Measurements from ENCODE around the gene EEF1AKMT3.

EEF1AKMT3 gene

DNA sequence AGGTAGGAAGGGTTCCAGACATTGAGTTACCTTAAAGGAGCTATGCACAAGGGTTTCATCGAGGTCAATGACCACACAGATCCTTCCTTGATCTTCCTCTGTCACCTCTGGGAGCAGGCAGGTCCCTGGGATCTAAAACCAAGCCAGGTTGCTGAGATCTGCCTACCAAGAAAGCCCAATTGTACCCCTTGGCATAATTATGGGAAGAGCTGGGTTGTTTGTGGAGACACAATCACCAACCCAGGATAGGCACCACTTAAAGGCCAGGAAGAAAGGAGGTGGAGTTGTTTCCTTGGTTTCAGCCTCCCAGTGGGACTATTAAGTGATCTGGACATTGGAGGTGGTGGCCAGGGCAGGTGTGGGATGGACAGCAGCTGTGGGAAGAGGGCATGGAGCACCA is 54.6 kb downstream of the EEF1AKMT3 start:
- TF ChIP-seq, protein P1, sequence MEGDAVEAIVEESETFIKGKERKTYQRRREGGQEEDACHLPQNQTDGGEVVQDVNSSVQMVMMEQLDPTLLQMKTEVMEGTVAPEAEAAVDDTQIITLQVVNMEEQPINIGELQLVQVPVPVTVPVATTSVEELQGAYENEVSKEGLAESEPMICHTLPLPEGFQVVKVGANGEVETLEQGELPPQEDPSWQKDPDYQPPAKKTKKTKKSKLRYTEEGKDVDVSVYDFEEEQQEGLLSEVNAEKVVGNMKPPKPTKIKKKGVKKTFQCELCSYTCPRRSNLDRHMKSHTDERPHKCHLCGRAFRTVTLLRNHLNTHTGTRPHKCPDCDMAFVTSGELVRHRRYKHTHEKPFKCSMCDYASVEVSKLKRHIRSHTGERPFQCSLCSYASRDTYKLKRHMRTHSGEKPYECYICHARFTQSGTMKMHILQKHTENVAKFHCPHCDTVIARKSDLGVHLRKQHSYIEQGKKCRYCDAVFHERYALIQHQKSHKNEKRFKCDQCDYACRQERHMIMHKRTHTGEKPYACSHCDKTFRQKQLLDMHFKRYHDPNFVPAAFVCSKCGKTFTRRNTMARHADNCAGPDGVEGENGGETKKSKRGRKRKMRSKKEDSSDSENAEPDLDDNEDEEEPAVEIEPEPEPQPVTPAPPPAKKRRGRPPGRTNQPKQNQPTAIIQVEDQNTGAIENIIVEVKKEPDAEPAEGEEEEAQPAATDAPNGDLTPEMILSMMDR (IDR thresholded peaks at IDR 0.05; ENCODE audit: extremely low read depth, insufficient read depth, missing control alignments) = no peak
- in situ Hi-C loops (cut with MboI; ENCODE audit: low pct_unique_long_range_greater_than_20kb, low sequenced_read_pairs, unreplicated experiment) = no loop called here
- DNase-seq (ENCODE audit: low spot score) = no peak

DNA sequence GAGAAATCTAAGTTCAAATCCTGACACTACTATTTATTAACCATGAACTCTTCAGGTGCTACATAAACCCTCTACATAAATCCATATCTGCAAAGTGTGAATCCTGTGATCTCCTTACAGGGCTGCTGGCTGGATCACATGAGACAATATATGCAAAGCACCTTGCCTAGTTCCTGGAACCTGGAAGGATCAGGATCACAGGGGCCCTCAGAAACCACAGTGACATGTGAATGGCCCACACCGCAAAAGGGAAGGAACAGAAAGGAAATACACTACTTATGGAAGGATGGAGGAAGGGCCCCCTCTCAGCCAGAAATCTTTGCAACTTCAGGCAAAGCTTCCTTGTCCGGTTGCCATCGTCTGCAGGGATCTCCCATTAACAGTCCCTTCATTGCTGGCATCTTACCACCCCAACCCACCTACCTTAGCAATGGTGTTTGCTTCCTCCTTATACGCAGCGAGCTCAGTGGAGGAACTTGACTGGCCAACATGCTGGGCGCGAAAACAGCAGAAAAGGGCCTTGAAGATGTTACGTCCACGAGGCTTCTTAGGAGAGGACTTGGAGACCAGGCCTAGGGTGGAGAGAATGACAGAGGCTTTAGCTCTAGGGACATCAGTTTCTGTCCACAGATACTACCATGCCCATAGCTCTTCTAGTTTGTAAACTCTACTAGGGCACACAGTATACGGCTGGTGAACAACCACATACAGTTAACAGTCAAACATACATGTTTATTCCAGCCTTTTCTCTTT is 56.8 kb downstream of the EEF1AKMT3 start:
- in situ Hi-C loops (cut with MboI; ENCODE audit: low pct_unique_long_range_greater_than_20kb, low sequenced_read_pairs, unreplicated experiment) = no loop called here
- TF ChIP-seq, protein P1 (IDR thresholded peaks at IDR 0.05; ENCODE audit: extremely low read depth, insufficient read depth, missing control alignments) = no peak
- no peak for DNase-seq (ENCODE audit: low spot score)

DNA sequence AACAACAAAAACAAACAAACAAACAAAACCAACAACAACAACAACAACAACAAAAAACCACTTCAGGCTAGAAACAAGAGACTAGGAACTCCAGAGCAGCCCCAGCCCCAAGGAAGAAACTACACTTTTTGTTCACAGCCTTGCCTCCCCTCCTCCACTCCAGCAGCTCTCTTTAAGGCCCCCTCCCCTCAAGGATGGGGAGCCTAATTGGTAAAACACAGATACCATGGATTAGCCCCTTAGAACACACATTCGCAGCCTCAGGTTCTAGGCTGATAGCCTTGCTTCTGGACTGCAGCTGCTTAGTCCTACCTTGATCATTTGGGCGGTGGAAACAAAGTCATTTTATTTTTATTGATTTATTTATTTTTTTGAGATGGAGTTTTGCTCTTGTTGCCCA is 58.0 kb downstream of the EEF1AKMT3 start:
- TF ChIP-seq, protein P1 (IDR thresholded peaks at IDR 0.05; ENCODE audit: extremely low read depth, insufficient read depth, missing control alignments) = no peak
- in situ Hi-C loops (cut with MboI; ENCODE audit: low pct_unique_long_range_greater_than_20kb, low sequenced_read_pairs, unreplicated experiment) = loop anchor here (10.0 kb wide), 1 partner anchor 74 kb away; no protein-coding TSS in a partner anchor

More for the DNA sequence above, 58.0 kb downstream of the EEF1AKMT3 start:
- no peak for DNase-seq (ENCODE audit: low spot score)

Measured in GM13977 (cell line).